Neutrophil (primary cell): ENCODE data around the gene FAIM2.
A peak's percentile ranks its signal among the peaks of the same experiment; 100 is the strongest.

Experiments
- H3K27ac ChIP-seq: fragments of 200-600 bp; sonication (generic); 2 replicates; pipeline ENCODE4 v1.5.1; 2016; ENCODE audit warnings: mild to moderate bottlenecking, moderate library complexity
- H3K27me3 ChIP-seq: fragments of 200-600 bp; sonication (generic); 2 replicates; pipeline ENCODE4 v1.6.0; 2016; ENCODE audit warnings: mild to moderate bottlenecking
- H3K36me3 ChIP-seq: fragments of 200-600 bp; sonication (generic); 2 replicates; pipeline ENCODE4 v1.5.1; 2017
- H3K4me1 ChIP-seq, 2 experiments: fragments of 200-600 bp in 1 of 2; sonication (generic) in 1 of 2; 1 replicate in 1 of 2; 2 replicates in 1 of 2; pipeline versions ENCODE4 v1.5.1 to v1.6.1; 2013 to 2016; ENCODE audit warnings: low read depth in 1 of 2, low read length in 1 of 2, mild to moderate bottlenecking in 1 of 2, moderate library complexity in 1 of 2; ENCODE audit not compliant: control insufficient read depth in 1 of 2, insufficient read depth in 1 of 2
- H3K4me3 ChIP-seq, 2 experiments: fragments of 200-600 bp in 1 of 2; sonication (generic) in 1 of 2; 1 replicate in 1 of 2; 2 replicates in 1 of 2; pipeline ENCODE4 v1.5.1; 2013 to 2016; ENCODE audit warnings: low read depth in 1 of 2, low read length in 1 of 2, mild to moderate bottlenecking in 1 of 2, moderate library complexity in 1 of 2
- H3K9me3 ChIP-seq: fragments of 200-600 bp; sonication (generic); 2 replicates; pipeline ENCODE4 v1.5.1; 2016
- TF ChIP-seq, protein P1 (sequence below): fragments of 200-600 bp; sonication (generic); IDR thresholded peaks from 2 replicates; pipeline ENCODE4 v1.5.1; 2016; ENCODE audit warnings: antibody characterized with exemption

The FAIM2 gene

DNA sequence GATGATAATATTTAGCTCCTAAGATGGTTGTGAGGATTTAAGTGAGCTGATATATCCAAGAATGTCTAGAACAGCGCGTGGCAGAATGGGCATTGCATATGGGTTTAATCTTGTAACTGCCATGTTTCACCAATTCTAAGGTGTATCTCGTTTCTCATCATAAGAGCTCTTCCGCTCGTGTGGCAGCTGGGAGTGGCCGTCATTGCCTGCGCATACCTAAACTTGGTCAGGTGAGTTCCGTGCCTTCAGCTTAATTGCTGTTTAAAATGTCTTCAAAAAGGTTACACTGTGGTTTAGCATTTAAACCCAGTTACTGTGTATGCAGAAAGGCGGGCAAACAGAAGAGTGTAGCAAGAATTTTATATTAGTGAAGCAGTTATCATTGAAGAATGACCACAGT, 42.4 kb upstream of the FAIM2 start:
- no peak overlapping the region for H3K27ac ChIP-seq
- no peak overlapping the region for H3K4me3 ChIP-seq
- no peaks in the 10 kb centered on the region for H3K9me3 ChIP-seq
- TF ChIP-seq, protein P1, sequence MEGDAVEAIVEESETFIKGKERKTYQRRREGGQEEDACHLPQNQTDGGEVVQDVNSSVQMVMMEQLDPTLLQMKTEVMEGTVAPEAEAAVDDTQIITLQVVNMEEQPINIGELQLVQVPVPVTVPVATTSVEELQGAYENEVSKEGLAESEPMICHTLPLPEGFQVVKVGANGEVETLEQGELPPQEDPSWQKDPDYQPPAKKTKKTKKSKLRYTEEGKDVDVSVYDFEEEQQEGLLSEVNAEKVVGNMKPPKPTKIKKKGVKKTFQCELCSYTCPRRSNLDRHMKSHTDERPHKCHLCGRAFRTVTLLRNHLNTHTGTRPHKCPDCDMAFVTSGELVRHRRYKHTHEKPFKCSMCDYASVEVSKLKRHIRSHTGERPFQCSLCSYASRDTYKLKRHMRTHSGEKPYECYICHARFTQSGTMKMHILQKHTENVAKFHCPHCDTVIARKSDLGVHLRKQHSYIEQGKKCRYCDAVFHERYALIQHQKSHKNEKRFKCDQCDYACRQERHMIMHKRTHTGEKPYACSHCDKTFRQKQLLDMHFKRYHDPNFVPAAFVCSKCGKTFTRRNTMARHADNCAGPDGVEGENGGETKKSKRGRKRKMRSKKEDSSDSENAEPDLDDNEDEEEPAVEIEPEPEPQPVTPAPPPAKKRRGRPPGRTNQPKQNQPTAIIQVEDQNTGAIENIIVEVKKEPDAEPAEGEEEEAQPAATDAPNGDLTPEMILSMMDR, result no peak
- H3K4me1 ChIP-seq, result peaks cover 42 to 46% of the 10 kb centered on the region in 2 experiments
- no peaks in the 10 kb centered on the region for H3K36me3 ChIP-seq
- H3K27me3 ChIP-seq, result peaks cover 55% of the 10 kb centered on the region

DNA sequence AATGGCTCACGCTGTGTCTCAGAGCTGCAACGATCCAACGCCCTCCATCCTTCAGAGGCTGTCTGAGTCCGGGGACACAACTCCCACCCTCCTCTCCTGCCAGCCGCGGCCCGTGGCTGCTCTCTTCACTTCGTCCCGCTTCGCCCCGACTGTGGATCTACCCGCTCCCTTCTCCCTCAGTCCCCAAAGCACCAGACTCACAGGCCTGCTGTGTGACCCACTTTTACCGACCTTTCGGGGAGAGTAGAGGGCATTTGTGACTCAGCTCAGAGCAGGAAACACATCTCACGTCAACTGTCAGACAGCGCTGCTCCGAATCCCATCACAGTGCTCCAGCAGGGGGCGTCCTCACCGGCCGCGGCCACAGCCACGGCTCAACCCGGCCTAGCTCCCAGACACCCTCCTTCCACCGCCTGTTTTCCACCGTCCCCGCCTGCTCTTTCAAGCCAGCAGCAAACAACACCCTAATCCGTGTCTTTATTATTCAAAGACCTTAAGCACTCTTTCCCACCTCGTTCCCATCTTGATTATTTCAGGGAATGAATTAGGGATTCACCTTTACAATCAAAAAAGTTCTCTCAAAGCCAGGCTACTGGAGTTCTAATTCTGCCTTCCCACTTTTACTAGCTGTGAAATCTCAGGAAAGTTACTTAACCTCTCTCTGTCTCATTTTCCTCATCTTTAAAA, 41.8 kb upstream of the FAIM2 start:
- peak overlapping the region; percentile 51 to 52 for H3K4me3 ChIP-seq
- TF ChIP-seq, protein P1, result peak; percentile 59
- peaks cover 42 to 46% of the 10 kb centered on the region in 2 experiments for H3K4me1 ChIP-seq
- H3K36me3 ChIP-seq, result no peaks in the 10 kb centered on the region
- H3K9me3 ChIP-seq, result no peaks in the 10 kb centered on the region
- H3K27ac ChIP-seq, result peak overlapping the region; percentile 67
- H3K27me3 ChIP-seq, result peaks cover 50% of the 10 kb centered on the region

DNA sequence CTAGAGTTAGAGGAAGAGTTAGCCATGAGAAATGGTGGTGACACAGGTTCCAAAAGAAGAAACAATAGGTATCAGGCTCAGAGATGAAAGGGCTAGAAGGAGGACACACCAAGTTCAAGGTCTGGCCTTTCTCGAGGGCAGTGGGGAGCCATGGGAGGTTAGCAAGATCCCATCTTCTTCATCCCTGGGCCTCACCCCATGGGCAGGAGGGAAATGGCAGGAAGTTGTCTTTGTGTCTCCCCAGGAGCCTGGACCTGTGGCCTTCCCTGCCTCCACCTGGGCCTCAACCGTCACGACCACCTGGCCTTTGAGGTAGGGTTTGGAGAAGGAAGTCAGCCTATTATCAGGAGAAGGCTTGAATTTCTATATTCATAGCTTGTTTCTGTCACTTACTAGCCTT, 41.0 kb upstream of the FAIM2 start:
- H3K4me1 ChIP-seq, result peaks cover 42 to 46% of the 10 kb centered on the region in 2 experiments

DNA sequence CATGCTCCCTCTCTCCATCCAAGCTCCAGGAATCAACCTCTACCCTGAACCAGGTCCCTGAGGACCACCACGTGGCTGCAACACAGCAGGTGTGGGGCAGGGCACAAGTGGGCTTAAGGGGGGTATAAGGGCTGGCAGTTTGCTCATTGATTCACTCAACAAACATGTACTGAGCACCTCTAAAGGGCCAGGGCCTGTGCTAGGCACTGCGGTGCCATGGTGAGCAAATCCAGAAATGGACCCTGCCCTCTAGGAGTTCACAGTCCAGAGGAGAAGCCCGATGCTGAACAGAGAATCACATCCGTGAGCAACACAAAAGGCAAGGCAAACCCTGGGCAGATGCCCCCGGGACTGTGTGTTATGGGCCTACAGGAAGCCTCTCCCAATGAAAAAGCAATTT, 40.3 kb upstream of the FAIM2 start:
- Histone ChIP-seq H3K36me3 (no peaks in the 10 kb centered on the region), H3K4me1 (peaks cover 42 to 46% of the 10 kb centered on the region in 2 experiments), H3K27ac (peak overlapping the region; percentile 67), H3K27me3 (peaks cover 35% of the 10 kb centered on the region), H3K9me3 (no peaks in the 10 kb centered on the region), H3K4me3 (no peak overlapping the region)
- TF ChIP-seq, protein P1, result no peak

More for the DNA sequence above, 41.0 kb upstream of the FAIM2 start:
- Histone ChIP-seq H3K9me3 (no peaks in the 10 kb centered on the region), H3K36me3 (no peaks in the 10 kb centered on the region), H3K27me3 (peaks cover 42% of the 10 kb centered on the region), H3K4me3 (peak overlapping the region in 1 of 2 experiments; percentile 51), H3K27ac (peak overlapping the region; percentile 67)
- TF ChIP-seq, protein P1, result no peak

GRCh38 chr12:49943625-49943960, 39.9 kb upstream of the FAIM2 start:
- TF ChIP-seq, protein P1, result no peak
- H3K27ac ChIP-seq, result peak overlapping the region; percentile 67

More at GRCh38 chr12:49943625-49943960, 39.9 kb upstream of the FAIM2 start:
- H3K36me3 ChIP-seq, result no peaks in the 10 kb centered on the region
- no peak overlapping the region for H3K4me3 ChIP-seq
- H3K9me3 ChIP-seq, result no peaks in the 10 kb centered on the region
- peaks cover 30% of the 10 kb centered on the region for H3K27me3 ChIP-seq
- H3K4me1 ChIP-seq, result peaks cover 42 to 46% of the 10 kb centered on the region in 2 experiments
